ENCODE results near the gene RASL10A.

Gene RASL10A

DNA sequence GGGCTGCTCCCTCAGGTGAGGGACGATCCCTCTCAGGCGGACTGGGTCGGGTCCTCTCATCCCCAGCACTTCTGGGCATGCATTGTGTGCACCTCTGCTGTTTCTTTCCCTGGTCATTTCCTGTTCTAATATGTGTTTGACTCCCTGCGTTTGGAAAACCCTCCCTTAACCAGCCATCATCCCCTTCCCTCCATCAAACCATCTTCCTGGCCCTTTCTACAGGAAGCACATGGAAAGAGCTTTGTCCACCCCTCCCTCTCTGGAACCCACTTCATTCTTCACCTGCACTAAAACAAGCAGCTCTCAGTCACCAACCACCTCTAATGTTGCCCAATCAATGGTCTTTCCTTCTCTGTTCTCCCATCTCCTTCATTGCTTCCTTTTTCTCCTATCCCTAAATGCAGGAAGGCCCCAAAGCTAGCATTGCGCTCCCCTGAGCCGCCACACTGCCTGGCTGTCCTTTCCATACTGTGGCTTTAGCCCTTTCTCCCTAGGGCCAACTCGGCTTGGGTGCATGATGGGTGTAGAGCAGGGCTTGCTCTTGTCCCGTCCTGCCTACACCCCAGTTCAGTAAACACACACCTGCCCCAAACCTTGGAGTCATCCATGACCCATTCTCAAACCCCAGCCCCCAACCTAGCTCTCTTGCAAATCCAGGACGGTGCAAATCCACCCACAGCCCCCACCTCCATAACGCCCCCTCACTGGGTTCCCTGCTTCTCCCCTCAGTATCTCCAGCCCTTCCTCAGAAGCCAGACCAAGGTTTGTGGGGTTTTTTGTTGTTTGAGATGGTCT lies 14.5 kb downstream of the RASL10A start:
- TF ChIP-seq CTCF (IDR thresholded peaks at IDR 0.05; ENCODE audit: low read length, missing control alignments): no peak
- DNase-seq (ENCODE audit: low read depth): no peak

DNA sequence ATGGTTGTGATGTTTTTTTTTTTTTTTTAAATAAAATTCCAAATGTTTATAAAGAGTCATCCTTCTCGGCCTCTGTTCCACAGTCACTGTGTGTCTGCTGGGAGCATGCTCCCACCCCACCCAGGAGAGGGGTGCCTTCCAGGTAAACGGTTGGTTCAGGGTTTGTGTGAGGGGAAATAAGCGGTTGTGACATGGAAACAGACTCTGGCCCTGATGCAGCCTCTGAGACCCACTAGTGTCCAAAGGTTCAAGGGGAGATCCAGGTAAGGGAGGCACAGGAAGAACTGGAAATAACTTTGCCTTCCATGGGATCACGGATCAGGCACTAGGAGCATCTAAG lies 15.1 kb downstream of the RASL10A start:
- no peak for TF ChIP-seq CTCF (IDR thresholded peaks at IDR 0.05; ENCODE audit: low read length, missing control alignments)
- H3K4me3 ChIP-seq (replicated peaks; ENCODE audit: low read depth, low read length): no peak overlapping the region
- DNase-seq (ENCODE audit: low read depth): no peak

More for the DNA sequence above, 14.5 kb downstream of the RASL10A start:
- H3K4me3 ChIP-seq (replicated peaks; ENCODE audit: low read depth, low read length): no peak overlapping the region

DNA sequence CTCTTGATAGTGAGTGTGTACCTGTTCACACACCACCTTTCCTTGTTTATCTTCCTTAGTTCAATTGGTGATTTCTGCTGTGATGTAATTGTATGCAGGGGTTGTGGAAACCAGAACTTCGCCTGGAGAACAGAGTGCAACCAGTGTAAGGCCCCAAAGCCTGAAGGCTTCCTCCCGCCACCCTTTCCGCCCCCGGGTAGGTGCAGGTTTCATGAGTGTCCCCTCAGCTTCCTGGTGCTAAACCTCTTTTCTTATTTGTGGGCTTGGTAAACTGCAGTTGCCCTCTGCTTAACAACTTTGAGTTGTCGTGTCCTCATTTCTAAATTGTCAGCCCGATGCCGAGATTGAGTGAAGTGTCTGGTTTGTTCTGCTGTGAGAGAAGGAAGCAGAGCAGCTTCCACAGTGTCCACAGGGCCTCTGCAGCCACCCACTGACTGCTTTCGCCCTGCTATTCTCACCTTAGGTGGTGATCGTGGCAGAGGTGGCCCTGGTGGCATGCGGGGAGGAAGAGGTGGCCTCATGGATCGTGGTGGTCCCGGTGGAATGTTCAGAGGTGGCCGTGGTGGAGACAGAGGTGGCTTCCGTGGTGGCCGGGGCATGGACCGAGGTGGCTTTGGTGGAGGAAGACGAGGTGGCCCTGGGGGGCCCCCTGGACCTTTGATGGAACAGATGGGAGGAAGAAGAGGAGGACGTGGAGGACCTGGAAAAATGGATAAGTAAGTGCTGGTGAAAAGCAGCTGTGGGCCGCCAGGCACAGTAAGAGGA lies 16.2 kb downstream of the RASL10A start:
- TF ChIP-seq CTCF (IDR thresholded peaks at IDR 0.05; ENCODE audit: low read length, missing control alignments): no peak
- no peak overlapping the region for H3K4me3 ChIP-seq (replicated peaks; ENCODE audit: low read depth, low read length)
- no peak for DNase-seq (ENCODE audit: low read depth)

- TF ChIP-seq CTCF (IDR thresholded peaks at IDR 0.05; ENCODE audit: low read length, missing control alignments): no peak
- no peak for DNase-seq (ENCODE audit: low read depth)
- H3K4me3 ChIP-seq (replicated peaks; ENCODE audit: low read depth, low read length): no peak overlapping the region
Observed at GRCh38 chr22:29298641-29299040, 16.9 kb downstream of the RASL10A start.

DNA sequence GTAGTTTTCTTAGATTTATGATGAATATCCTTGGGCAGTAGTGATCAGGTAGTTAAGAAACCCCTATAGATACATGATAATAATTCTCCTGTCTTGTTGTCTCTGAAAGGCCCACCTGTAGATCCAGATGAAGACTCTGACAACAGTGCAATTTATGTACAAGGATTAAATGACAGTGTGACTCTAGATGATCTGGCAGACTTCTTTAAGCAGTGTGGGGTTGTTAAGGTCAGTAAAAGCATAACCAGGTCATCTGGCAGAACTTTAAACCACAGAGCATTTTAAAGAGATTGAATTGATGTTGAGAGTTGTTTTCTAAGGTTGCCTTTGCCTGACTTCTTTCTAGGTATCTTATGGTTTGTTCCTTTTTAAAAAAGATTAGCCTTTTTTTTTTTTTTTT lies 23.1 kb downstream of the RASL10A start:
- no peak overlapping the region for H3K4me3 ChIP-seq (replicated peaks; ENCODE audit: low read depth, low read length)
- DNase-seq (ENCODE audit: low read depth): no peak
- TF ChIP-seq CTCF (IDR thresholded peaks at IDR 0.05; ENCODE audit: low read length, missing control alignments): no peak

- no peak overlapping the region for H3K4me3 ChIP-seq (replicated peaks; ENCODE audit: low read depth, low read length)
- DNase-seq (ENCODE audit: low read depth): no peak
- TF ChIP-seq CTCF (IDR thresholded peaks at IDR 0.05; ENCODE audit: low read length, missing control alignments): no peak
Observed at GRCh38 chr22:29291215-29291614, 24.3 kb downstream of the RASL10A start.

All from fibroblast of pulmonary artery (primary cell).